Esophagus muscularis mucosa (tissue), 3 donors: ENCODE measurements around the gene HDAC4.

ENCODE experiments used
- CTCF ChIP-seq, 3 experiments: fragments of 200-600 bp in 2 of 3; fragments of 450-650 bp in 1 of 3; sonication (generic) in 2 of 3; IDR thresholded peaks; one replicate each; pipeline ENCODE4 v1.5.1; 2017 to 2019; ENCODE audit warnings: antibody characterized with exemption in 3 of 3, mild to moderate bottlenecking in 2 of 3, moderate library complexity in 1 of 3
- POLR2A ChIP-seq: fragments of 450-650 bp; IDR thresholded peaks from one replicate; pipeline ENCODE4 v1.6.1; 2017; ENCODE audit warnings: antibody characterized with exemption, moderate library complexity, mild to moderate bottlenecking, low read depth

- TF ChIP-seq CTCF (IDR thresholded peaks at IDR 0.05) (no peak), POLR2A (no peak)
Measured at GRCh38 chr2:239368906-239369552, 31.8 kb downstream of the HDAC4 start.
